ENCODE measurements around the gene KIF12. TPM values are rescaled to one million over a fixed set of nuclear protein-coding genes. Genes with fewer than 3 reads are reported as not detected.
A peak's percentile ranks its signal among the peaks of the same experiment; 100 is the strongest.

KIF12 gene
- total and polyA plus RNA-seq, 12 donors = 0.13 to 0.45 TPM; not detected in 10

DNA sequence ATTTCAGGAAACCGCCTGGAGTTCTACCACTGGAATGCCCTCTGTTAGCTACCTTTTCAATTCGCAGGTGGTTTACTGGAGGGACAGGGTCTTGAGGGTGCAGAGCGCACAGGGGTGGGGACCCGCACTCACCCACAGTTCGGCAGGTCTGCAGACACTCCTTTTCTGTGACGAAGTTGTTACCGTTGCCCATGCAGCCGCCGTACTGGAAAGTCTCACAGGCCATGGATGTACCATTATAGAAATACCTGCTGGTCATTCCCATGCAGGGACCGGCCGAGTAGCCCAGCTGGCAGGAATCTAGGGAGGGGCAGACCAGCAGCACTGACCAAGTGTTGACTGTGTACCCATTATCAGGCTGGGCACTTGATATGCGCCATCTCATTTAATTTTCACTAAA, 37.8 kb downstream of the KIF12 start:
- no peak for DNase-seq
- Histone ChIP-seq H3K9me3 (peaks cover 0 to 5% (median 0%) of the 10 kb centered on the region in 11 donors), H3K4me3 (no peak overlapping the region), H3K27me3 (peaks cover 0 to 18% (median 0%) of the 10 kb centered on the region in 7 donors), H3K36me3 (no peaks in the 10 kb centered on the region), H3K4me1 (peaks cover 0 to 20% (median 8%) of the 10 kb centered on the region in 9 donors), H3K27ac (no peak overlapping the region)
- intact Hi-C loops (cut with DNase I) = no loop called here
- ATAC-seq = no peak
- WGBS, 2 donors = 96 to 97% methylated on average over 12 of the region's 12 CpGs
- TF ChIP-seq, protein P1, sequence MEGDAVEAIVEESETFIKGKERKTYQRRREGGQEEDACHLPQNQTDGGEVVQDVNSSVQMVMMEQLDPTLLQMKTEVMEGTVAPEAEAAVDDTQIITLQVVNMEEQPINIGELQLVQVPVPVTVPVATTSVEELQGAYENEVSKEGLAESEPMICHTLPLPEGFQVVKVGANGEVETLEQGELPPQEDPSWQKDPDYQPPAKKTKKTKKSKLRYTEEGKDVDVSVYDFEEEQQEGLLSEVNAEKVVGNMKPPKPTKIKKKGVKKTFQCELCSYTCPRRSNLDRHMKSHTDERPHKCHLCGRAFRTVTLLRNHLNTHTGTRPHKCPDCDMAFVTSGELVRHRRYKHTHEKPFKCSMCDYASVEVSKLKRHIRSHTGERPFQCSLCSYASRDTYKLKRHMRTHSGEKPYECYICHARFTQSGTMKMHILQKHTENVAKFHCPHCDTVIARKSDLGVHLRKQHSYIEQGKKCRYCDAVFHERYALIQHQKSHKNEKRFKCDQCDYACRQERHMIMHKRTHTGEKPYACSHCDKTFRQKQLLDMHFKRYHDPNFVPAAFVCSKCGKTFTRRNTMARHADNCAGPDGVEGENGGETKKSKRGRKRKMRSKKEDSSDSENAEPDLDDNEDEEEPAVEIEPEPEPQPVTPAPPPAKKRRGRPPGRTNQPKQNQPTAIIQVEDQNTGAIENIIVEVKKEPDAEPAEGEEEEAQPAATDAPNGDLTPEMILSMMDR (IDR thresholded peaks at IDR 0.05) = no peak

DNA sequence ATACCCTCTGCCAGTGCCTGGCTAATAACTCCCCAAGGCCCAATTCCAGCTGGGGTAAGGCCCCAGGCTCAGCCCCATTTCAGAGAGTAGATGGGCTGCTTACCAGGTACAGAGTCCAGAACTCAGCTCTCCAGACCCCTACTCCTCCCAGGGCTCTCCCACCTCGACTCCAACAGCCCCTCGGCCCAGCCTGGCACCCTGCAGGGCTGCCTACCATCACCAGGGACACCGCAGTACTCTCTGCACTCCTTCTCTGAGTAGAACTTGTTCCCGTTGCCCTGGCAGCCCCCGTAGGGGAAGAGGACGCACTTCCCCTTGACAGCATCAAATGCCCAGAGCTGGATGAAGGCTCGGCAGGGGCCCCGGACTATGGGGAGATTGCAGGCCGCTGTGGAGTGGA, 38.4 kb downstream of the KIF12 start:
- intact Hi-C loops (cut with DNase I) = no loop called here
- TF ChIP-seq, protein P1 (IDR thresholded peaks at IDR 0.05) = no peak
- Histone ChIP-seq H3K9me3 (peaks cover 0 to 5% (median 0%) of the 10 kb centered on the region in 11 donors), H3K27ac (no peak overlapping the region), H3K36me3 (no peaks in the 10 kb centered on the region), H3K27me3 (peaks cover 0 to 14% (median 0%) of the 10 kb centered on the region in 7 donors), H3K4me3 (no peak overlapping the region), H3K4me1 (peaks cover 0 to 20% (median 8%) of the 10 kb centered on the region in 9 donors)
- WGBS, 2 donors = 68 to 72% methylated on average over 9 of the region's 9 CpGs
- DNase-seq = no peak
- ATAC-seq = peak in 1 of 8 donors; percentile 43

DNA sequence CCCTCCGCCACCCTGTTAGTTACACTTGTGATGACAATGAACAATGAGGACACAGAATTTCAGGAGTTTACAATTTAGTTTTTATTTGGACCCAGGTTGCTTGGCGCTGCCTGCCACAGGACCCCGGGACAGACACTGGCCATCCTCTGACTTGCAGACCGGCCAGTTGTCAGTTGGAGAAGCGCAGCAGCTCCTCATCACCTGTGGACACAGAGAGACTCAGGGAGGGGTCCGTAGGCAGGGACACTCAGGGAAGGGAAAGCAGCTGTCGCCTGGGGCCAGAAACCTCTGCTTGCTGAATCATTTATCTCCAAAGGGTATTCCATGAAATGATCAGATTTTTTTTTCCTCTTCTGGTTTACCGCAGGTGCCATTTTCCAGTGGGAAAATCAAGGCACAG, 39.0 kb downstream of the KIF12 start:
- H3K36me3 ChIP-seq = no peaks in the 10 kb centered on the region
- peaks cover 0 to 12% (median 0%) of the 10 kb centered on the region in 7 donors for H3K27me3 ChIP-seq
- no peak overlapping the region for H3K27ac ChIP-seq
- peaks cover 0 to 5% (median 0%) of the 10 kb centered on the region in 11 donors for H3K9me3 ChIP-seq
- intact Hi-C loops (cut with DNase I) = no loop called here
- ATAC-seq = no peak
- H3K4me1 ChIP-seq = peaks cover 0 to 20% (median 8%) of the 10 kb centered on the region in 9 donors
- no peak overlapping the region for H3K4me3 ChIP-seq
- TF ChIP-seq, protein P1 (IDR thresholded peaks at IDR 0.05) = no peak
- DNase-seq = no peak
- 86 to 91% methylated on average over 8 of the region's 8 CpGs for WGBS, 2 donors

DNA sequence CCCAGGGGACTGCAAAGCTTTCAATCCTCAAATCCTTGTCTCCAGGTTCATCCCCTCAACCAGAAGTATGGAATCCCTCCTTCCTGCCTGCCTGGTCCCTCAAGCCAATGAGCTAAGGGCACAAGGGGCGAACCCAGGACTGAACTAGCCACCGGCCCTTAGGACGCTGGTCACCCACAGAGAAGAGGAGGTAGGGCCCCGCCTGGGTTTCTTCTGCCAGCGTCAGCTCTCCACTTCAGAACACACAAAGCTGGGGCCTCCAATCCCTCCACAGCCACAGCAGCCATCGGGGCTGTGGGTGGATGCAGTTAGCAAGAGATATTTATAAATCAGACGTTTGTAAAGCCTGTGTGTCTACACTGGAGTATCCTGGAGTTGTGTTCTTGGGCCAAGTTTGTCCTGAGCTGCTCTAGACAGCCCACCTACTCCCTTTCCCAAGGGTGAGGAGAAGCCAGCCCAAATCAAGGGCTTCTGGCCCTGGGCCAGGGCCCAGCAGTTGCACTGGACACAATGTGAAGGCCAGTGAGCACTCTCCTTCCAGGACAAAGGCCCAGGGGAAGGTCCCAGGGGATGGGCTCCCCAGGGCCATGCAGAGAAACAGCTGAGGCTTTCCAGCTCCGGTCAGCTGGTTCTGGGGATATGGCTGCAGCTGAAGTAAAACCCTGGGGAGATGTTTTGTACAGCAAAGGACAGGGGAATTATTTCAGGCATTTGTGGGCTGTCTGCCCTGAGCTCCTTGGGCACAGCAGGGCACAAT, 39.9 kb downstream of the KIF12 start:
- Histone ChIP-seq H3K9me3 (peaks cover 0 to 5% (median 0%) of the 10 kb centered on the region in 11 donors), H3K27ac (peak overlapping the region in 2 of 10 donors; percentile 21 to 25), H3K4me1 (peaks cover 0 to 20% (median 8%) of the 10 kb centered on the region in 9 donors), H3K4me3 (no peak overlapping the region), H3K27me3 (peaks cover 0 to 12% (median 0%) of the 10 kb centered on the region in 7 donors), H3K36me3 (no peaks in the 10 kb centered on the region)
- intact Hi-C loops (cut with DNase I) = no loop called here
- TF ChIP-seq, protein P1 (IDR thresholded peaks at IDR 0.05) = no peak
- WGBS, 2 donors = 59 to 66% methylated on average over 8 of the region's 8 CpGs
- ATAC-seq (peak; percentile 40 to 90 (median 70)), DNase-seq (peak; percentile 56 to 65)

Data from heart right ventricle (tissue), 16 donors.